HG02763 (cell line): ENCODE results near the gene FOCAD.

Experiments used
- ATAC-seq: cut with Tn5 transposase; IDR thresholded peaks from one replicate; pipeline ENCODE4 v1.9.1; 2021; ENCODE audit warnings: mild to moderate bottlenecking, moderate library complexity; ENCODE audit not compliant: unreplicated experiment

The FOCAD gene

GRCh38 chr9:20997503-20998076 lies 313.5 kb downstream of the FOCAD start:
- ATAC-seq, result peak; percentile 83

- ATAC-seq, result no peak
Measured at GRCh38 chr9:21001581-21001980, 317.5 kb downstream of the FOCAD start.

GRCh38 chr9:21002040-21002439 lies 318.0 kb downstream of the FOCAD start:
- no peak for ATAC-seq

GRCh38 chr9:21015129-21015815 lies 331.2 kb downstream of the FOCAD start:
- ATAC-seq, result no peak

GRCh38 chr9:21015995-21016394 lies 331.9 kb downstream of the FOCAD start:
- no peak for ATAC-seq

- no peak for ATAC-seq
Measured at GRCh38 chr9:21016701-21017491, 332.8 kb downstream of the FOCAD start.

GRCh38 chr9:21018177-21018576 lies 334.1 kb downstream of the FOCAD start:
- ATAC-seq, result no peak

- ATAC-seq, result no peak
Measured at GRCh38 chr9:21023861-21024260, 339.8 kb downstream of the FOCAD start.

- no peak for ATAC-seq
Measured at GRCh38 chr9:21027295-21027694, 343.2 kb downstream of the FOCAD start.

- ATAC-seq, result no peak
Measured at GRCh38 chr9:21028466-21028865, 344.4 kb downstream of the FOCAD start.

GRCh38 chr9:21029661-21030060 lies 345.6 kb downstream of the FOCAD start:
- no peak for ATAC-seq

GRCh38 chr9:21030389-21031035 lies 346.5 kb downstream of the FOCAD start:
- ATAC-seq, result peak; percentile 65

- ATAC-seq, result peak; percentile 82
Measured at GRCh38 chr9:21031091-21031807, 347.2 kb downstream of the FOCAD start, which contains the start of gene HACD4. Gene HACD4, minus strand, starts transcription at chr9:21031640. Its CDS starts 50 bp downstream, at chr9:21031590.

- ATAC-seq, result no peak
Measured at GRCh38 chr9:21031808-21032183, 347.7 kb downstream of the FOCAD start.

GRCh38 chr9:21037278-21037677 lies 353.2 kb downstream of the FOCAD start:
- no peak for ATAC-seq

- no peak for ATAC-seq
Measured at GRCh38 chr9:21039302-21039701, 355.2 kb downstream of the FOCAD start.

- ATAC-seq, result no peak
Measured at GRCh38 chr9:21042466-21042865, 358.4 kb downstream of the FOCAD start.

- no peak for ATAC-seq
Measured at GRCh38 chr9:21043841-21044240, 359.8 kb downstream of the FOCAD start.
